A673 (cell line): ENCODE results near the gene INO80C. TPM values are rescaled to one million over a fixed set of nuclear protein-coding genes. Genes with fewer than 3 reads are reported as not detected.

Experiments
- BruUV-seq: library from RNA; stranded (reverse); fragments of 400-500 nt; replicated peaks from 2 replicates; lab custom pipeline; 2021; lab: Mats Ljungman, UMichigan
- CTCF ChIA-PET: fragments of 300-600 bp; sonication (Branson Sonifier 250); formaldehyde crosslinking; loops from one replicate; lab custom pipeline; 2022; ENCODE audit warnings: antibody characterized with exemption; lab: Charles Lee
- POLR2A ChIA-PET: fragments of 300-600 bp; sonication (Branson Sonifier 250); formaldehyde crosslinking; loops from one replicate; lab custom pipeline; 2022; ENCODE audit warnings: antibody characterized with exemption; ENCODE audit not compliant: low non-redundant PET; lab: Charles Lee
- DNase-seq: peaks from one replicate; pipeline ENCODE4 v3.0.0-alpha.2; 2015; ENCODE audit warnings: low spot score
- H3K27ac ChIP-seq: fragments of 200-600 bp; sonication (generic); 2 replicates; pipeline ENCODE4 v1.5.1; 2016; ENCODE audit warnings: mixed run types, low read depth, mild to moderate bottlenecking, mixed read lengths, antibody characterized with exemption, low read length; ENCODE audit not compliant: poor library complexity, severe bottlenecking
- H3K27me3 ChIP-seq: fragments of 200-600 bp; sonication (generic); replicated peaks from 2 replicates; pipeline ENCODE4 v1.6.1; 2017; ENCODE audit warnings: mixed run types, low read depth, mild to moderate bottlenecking, mixed read lengths, antibody characterized with exemption, low read length; ENCODE audit not compliant: insufficient read depth, poor library complexity
- H3K36me3 ChIP-seq: fragments of 200-600 bp; sonication (generic); 2 replicates; pipeline ENCODE4 v1.6.1; 2016; ENCODE audit warnings: mixed run types, mild to moderate bottlenecking, mixed read lengths, antibody characterized with exemption, low read length; ENCODE audit not compliant: insufficient read depth, poor library complexity, severe bottlenecking
- H3K4me1 ChIP-seq: fragments of 200-600 bp; sonication (generic); 2 replicates; pipeline ENCODE4 v1.6.1; 2017; ENCODE audit warnings: mixed run types, mild to moderate bottlenecking, mixed read lengths, antibody characterized with exemption, low read length; ENCODE audit not compliant: insufficient read depth, poor library complexity, severe bottlenecking
- H3K4me3 ChIP-seq: fragments of 200-600 bp; sonication (generic); 2 replicates; pipeline ENCODE4 v1.5.1; 2016; ENCODE audit warnings: low read depth, mixed run types, mild to moderate bottlenecking, mixed read lengths, low read length; ENCODE audit not compliant: poor library complexity, severe bottlenecking
- H3K9me3 ChIP-seq: fragments of 200-600 bp; sonication (generic); 2 replicates; pipeline ENCODE4 v1.6.1; 2016; ENCODE audit warnings: mixed run types, low read depth, mild to moderate bottlenecking, mixed read lengths, antibody characterized with exemption, low read length; ENCODE audit not compliant: poor library complexity, severe bottlenecking
- EZH2 ChIP-seq: fragments of 200-600 bp; sonication (generic); IDR thresholded peaks from 2 replicates; pipeline ENCODE4 v1.6.1; 2017; ENCODE audit warnings: borderline replicate concordance, low read depth, mild to moderate bottlenecking, mixed read lengths, antibody characterized with exemption, low read length; ENCODE audit not compliant: poor library complexity, severe bottlenecking
- intact Hi-C: fragments of 100-400 bp; cut with micrococcal nuclease; formaldehyde crosslinking; loops from one replicate; pipeline ENCODE4 v1.10.0; 2022; ENCODE audit not compliant: unreplicated experiment
- total RNA-seq: library from RNA; stranded (reverse); gene quantifications from 2 replicates; pipeline ENCODE4 v1.2.3, GENCODE V29; 2021
- TF ChIP-seq, protein P1 (sequence below): fragments of 300-800, 200-600 bp; sonication (generic); conservative IDR thresholded peaks from 2 replicates; pipeline ENCODE4 v1.5.1; 2017; ENCODE audit warnings: low read depth, mild to moderate bottlenecking, antibody characterized with exemption, low read length, moderate library complexity, mixed read lengths

Gene INO80C
- total RNA-seq, 1 experiment from 2014 or later: 36.6 TPM

- CTCF ChIA-PET: no interaction called here
- no peaks in the 10 kb centered on the region for H3K27me3 ChIP-seq
Observed at GRCh38 chr18:35485852-35486251, 11.9 kb downstream of the INO80C start.

GRCh38 chr18:35484034-35484433 lies 13.7 kb downstream of the INO80C start:
- Histone ChIP-seq H3K4me3 (no peak overlapping the region), H3K27ac (no peak overlapping the region), H3K27me3 (no peaks in the 10 kb centered on the region), H3K9me3 (no peaks in the 10 kb centered on the region), H3K36me3 (no peaks in the 10 kb centered on the region), H3K4me1 (peaks cover 4% of the 10 kb centered on the region)
- DNase-seq: no peak
- ChIA-PET CTCF (no interaction called here), POLR2A (no interaction called here)
- intact Hi-C loops: loop anchor here (10.0 kb wide), 1 partner anchor 249 kb away; no protein-coding TSS in a partner anchor
- TF ChIP-seq, protein P1, sequence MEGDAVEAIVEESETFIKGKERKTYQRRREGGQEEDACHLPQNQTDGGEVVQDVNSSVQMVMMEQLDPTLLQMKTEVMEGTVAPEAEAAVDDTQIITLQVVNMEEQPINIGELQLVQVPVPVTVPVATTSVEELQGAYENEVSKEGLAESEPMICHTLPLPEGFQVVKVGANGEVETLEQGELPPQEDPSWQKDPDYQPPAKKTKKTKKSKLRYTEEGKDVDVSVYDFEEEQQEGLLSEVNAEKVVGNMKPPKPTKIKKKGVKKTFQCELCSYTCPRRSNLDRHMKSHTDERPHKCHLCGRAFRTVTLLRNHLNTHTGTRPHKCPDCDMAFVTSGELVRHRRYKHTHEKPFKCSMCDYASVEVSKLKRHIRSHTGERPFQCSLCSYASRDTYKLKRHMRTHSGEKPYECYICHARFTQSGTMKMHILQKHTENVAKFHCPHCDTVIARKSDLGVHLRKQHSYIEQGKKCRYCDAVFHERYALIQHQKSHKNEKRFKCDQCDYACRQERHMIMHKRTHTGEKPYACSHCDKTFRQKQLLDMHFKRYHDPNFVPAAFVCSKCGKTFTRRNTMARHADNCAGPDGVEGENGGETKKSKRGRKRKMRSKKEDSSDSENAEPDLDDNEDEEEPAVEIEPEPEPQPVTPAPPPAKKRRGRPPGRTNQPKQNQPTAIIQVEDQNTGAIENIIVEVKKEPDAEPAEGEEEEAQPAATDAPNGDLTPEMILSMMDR: no peak
- no peak for TF ChIP-seq EZH2
- no TSS peak for BruUV-seq

More at GRCh38 chr18:35485852-35486251, 11.9 kb downstream of the INO80C start:
- no peaks in the 10 kb centered on the region for H3K36me3 ChIP-seq
- no peaks in the 10 kb centered on the region for H3K9me3 ChIP-seq
- DNase-seq: no peak
- POLR2A ChIA-PET: no interaction called here
- H3K27ac ChIP-seq: no peak overlapping the region
- intact Hi-C loops: loop anchor here (10.0 kb wide), 1 partner anchor 251 kb away; no protein-coding TSS in a partner anchor
- no peak overlapping the region for H3K4me3 ChIP-seq
- BruUV-seq: no TSS peak
- peaks cover 8% of the 10 kb centered on the region for H3K4me1 ChIP-seq
- TF ChIP-seq, protein P1: no peak
- TF ChIP-seq EZH2: no peak

- ChIA-PET POLR2A (no interaction called here), CTCF (no interaction called here)
- no peaks in the 10 kb centered on the region for H3K36me3 ChIP-seq
- H3K4me1 ChIP-seq: peaks cover 4% of the 10 kb centered on the region
- no peaks in the 10 kb centered on the region for H3K9me3 ChIP-seq
- no peak overlapping the region for H3K27ac ChIP-seq
- no peak for DNase-seq
- intact Hi-C loops: loop anchor here (10.0 kb wide), 1 partner anchor 247 kb away; no protein-coding TSS in a partner anchor
- BruUV-seq: no TSS peak
- no peak overlapping the region for H3K4me3 ChIP-seq
- TF ChIP-seq EZH2: no peak
- TF ChIP-seq, protein P1: no peak
- H3K27me3 ChIP-seq: no peaks in the 10 kb centered on the region
Observed at GRCh38 chr18:35481960-35482366, 15.8 kb downstream of the INO80C start.
